Measurements from ENCODE around the gene STAG1.
"Not testable (repeated sequence)": the region's sequence is repeated elsewhere in the genome, so short reads cannot be mapped to it uniquely, and the experiment has no call there.

- TF ChIP-seq, protein P1, sequence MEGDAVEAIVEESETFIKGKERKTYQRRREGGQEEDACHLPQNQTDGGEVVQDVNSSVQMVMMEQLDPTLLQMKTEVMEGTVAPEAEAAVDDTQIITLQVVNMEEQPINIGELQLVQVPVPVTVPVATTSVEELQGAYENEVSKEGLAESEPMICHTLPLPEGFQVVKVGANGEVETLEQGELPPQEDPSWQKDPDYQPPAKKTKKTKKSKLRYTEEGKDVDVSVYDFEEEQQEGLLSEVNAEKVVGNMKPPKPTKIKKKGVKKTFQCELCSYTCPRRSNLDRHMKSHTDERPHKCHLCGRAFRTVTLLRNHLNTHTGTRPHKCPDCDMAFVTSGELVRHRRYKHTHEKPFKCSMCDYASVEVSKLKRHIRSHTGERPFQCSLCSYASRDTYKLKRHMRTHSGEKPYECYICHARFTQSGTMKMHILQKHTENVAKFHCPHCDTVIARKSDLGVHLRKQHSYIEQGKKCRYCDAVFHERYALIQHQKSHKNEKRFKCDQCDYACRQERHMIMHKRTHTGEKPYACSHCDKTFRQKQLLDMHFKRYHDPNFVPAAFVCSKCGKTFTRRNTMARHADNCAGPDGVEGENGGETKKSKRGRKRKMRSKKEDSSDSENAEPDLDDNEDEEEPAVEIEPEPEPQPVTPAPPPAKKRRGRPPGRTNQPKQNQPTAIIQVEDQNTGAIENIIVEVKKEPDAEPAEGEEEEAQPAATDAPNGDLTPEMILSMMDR (IDR thresholded peaks at IDR 0.05), result not testable (repeated sequence)
- not testable (repeated sequence) for TF ChIP-seq POLR2A, EP300 (IDR thresholded peaks at IDR 0.05)
Measured at GRCh38 chr3:136334726-136335125, 417.5 kb downstream of the STAG1 start.

All from tibial nerve (tissue), 4 donors.